NT2/D1 (cell line): ENCODE results near the gene MTM1.

ENCODE experiments used
- SUZ12 ChIP-seq: IDR thresholded peaks from 2 replicates; pipeline ENCODE4 v1.6.1; 2011; ENCODE audit not compliant: insufficient read length, insufficient read depth; ENCODE audit errors: extremely low read depth
- ZNF274 ChIP-seq: IDR thresholded peaks from 2 replicates; pipeline ENCODE4 v1.6.1; 2011; ENCODE audit warnings: mild to moderate bottlenecking, low read depth, low read length

DNA sequence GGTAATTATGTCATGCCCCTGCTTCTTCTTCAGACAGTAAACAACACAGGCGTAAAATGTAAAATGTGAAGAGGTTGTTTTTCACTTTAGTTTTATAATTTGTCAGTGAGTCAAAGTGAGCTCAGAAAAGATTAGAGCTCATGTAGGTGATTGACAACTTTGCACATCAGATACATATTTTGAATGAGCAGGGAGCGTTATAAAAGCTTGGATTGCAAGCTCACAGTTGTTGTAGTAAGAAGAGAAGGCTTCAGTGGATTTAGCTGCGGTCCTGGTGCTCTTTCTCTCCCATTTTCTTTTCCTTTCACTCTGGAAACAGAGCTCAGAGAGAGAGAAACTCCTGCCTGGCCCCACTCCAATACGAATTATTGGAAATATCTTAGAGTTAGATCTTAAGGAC, 151.2 kb downstream of the MTM1 start:
- TF ChIP-seq ZNF274 (no peak), SUZ12 (no peak)
